HL-60 (cell line): Measurements from ENCODE around the gene DNAJB7.

Experiments used
- CTCF ChIP-seq: IDR thresholded peaks from one replicate; pipeline ENCODE4 v1.5.1; 2011; ENCODE audit warnings: low read length, control low read depth, inconsistent platforms; ENCODE audit not compliant: insufficient read depth
- GABPA ChIP-seq: IDR thresholded peaks from 2 replicates; pipeline ENCODE4 v1.6.1; 2012; ENCODE audit warnings: low read depth
- POLR2AphosphoS5 ChIP-seq: IDR thresholded peaks from 2 replicates; pipeline ENCODE4 v1.6.1; 2012; ENCODE audit warnings: low read depth
- REST ChIP-seq: IDR thresholded peaks from 2 replicates; pipeline ENCODE4 v1.6.1; 2012; ENCODE audit warnings: low read depth; ENCODE audit not compliant: insufficient replicate concordance

GRCh38 chr22:40876907-40877306, 15.0 kb upstream of the DNAJB7 start:
- no peak for TF ChIP-seq CTCF
- no peak for TF ChIP-seq GABPA
- no peak for TF ChIP-seq POLR2AphosphoS5
- no peak for TF ChIP-seq REST
